Uterus (tissue), 2 donors: ENCODE results near the gene PDLIM1.

ENCODE experiments used
- POLR2A ChIP-seq, 2 donors: fragments of 450-650 bp; IDR thresholded peaks; one replicate each; pipeline ENCODE4 v1.6.1; 2016; ENCODE audit warnings: antibody characterized with exemption in 2 of 2, mild to moderate bottlenecking in 1 of 2, moderate library complexity in 1 of 2
- TF ChIP-seq, protein P1 (sequence below), 4 experiments: fragments of 200-600 bp in 2 of 4; fragments of 450-650 bp in 2 of 4; sonication (generic) in 2 of 4; IDR thresholded peaks; one replicate each; pipeline ENCODE4 v1.5.1; 2016 to 2019; ENCODE audit warnings: antibody characterized with exemption in 4 of 4, mild to moderate bottlenecking in 2 of 4, moderate library complexity in 1 of 4

DNA sequence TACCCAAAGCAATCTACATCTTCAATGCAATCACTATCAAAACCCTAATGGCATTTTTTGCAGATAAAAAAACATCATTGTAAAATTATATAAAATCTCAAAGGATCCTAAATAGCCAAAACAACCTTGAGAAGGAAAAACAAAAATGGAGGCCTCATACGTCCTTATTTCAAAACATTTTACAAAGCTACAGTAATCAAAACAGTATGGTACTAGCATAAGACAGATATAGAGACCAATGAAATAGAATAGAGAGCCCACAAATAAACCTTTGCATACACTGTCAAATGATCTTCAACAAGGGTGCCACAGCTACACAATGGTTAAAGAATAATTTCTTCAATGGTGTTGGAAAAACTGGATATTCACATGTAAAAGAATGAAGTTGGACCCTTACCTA is 34.5 kb downstream of the PDLIM1 start:
- TF ChIP-seq, protein P1, sequence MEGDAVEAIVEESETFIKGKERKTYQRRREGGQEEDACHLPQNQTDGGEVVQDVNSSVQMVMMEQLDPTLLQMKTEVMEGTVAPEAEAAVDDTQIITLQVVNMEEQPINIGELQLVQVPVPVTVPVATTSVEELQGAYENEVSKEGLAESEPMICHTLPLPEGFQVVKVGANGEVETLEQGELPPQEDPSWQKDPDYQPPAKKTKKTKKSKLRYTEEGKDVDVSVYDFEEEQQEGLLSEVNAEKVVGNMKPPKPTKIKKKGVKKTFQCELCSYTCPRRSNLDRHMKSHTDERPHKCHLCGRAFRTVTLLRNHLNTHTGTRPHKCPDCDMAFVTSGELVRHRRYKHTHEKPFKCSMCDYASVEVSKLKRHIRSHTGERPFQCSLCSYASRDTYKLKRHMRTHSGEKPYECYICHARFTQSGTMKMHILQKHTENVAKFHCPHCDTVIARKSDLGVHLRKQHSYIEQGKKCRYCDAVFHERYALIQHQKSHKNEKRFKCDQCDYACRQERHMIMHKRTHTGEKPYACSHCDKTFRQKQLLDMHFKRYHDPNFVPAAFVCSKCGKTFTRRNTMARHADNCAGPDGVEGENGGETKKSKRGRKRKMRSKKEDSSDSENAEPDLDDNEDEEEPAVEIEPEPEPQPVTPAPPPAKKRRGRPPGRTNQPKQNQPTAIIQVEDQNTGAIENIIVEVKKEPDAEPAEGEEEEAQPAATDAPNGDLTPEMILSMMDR (IDR thresholded peaks at IDR 0.05), result no peak
- TF ChIP-seq POLR2A (IDR thresholded peaks at IDR 0.05), result no peak
